GM23338 (cell line): ENCODE measurements around the gene DOCK4. TPM values are rescaled to one million over a fixed set of nuclear protein-coding genes. Genes with fewer than 3 reads are reported as not detected.

Experiments
- ATAC-seq: fragments of 200-7000 bp; cut with Tn5 transposase; 3 replicates; pipeline ENCODE4 v1.9.1; 2020
- DNase-seq: peaks from one replicate; pipeline ENCODE4 v3.0.0-alpha.2; 2015; ENCODE audit warnings: low spot score
- H2AFZ ChIP-seq: fragments of 200-600 bp; sonication (generic); 2 replicates; pipeline ENCODE4 v1.8.0; 2016; ENCODE audit warnings: antibody characterized with exemption, mild to moderate bottlenecking, moderate library complexity
- H3F3A ChIP-seq: fragments of 200-600 bp; sonication (generic); replicated peaks from 2 replicates; pipeline ENCODE4 v1.8.0; 2017; ENCODE audit warnings: antibody characterized with exemption, mixed run types, low read depth
- H3K27ac ChIP-seq: fragments of 200-600 bp; sonication (generic); 2 replicates; pipeline ENCODE4 v1.6.1; 2016; ENCODE audit warnings: low read depth
- H3K27me3 ChIP-seq: fragments of 200-600 bp; sonication (generic); 2 replicates; pipeline ENCODE4 v1.8.0; 2016; ENCODE audit warnings: mild to moderate bottlenecking, mixed run types, moderate library complexity; ENCODE audit not compliant: insufficient read depth
- H3K36me3 ChIP-seq: fragments of 200-600 bp; sonication (generic); 2 replicates; pipeline ENCODE4 v1.8.0; 2016; ENCODE audit warnings: mild to moderate bottlenecking; ENCODE audit not compliant: insufficient read depth
- H3K4me1 ChIP-seq: fragments of 200-600 bp; sonication (generic); 2 replicates; pipeline ENCODE4 v1.8.0; 2016; ENCODE audit warnings: mild to moderate bottlenecking, moderate library complexity; ENCODE audit not compliant: insufficient read depth
- H3K4me2 ChIP-seq: fragments of 200-600 bp; sonication (generic); 2 replicates; pipeline ENCODE4 v1.7.1; 2017; ENCODE audit warnings: mixed run types
- H3K4me3 ChIP-seq: fragments of 200-600 bp; sonication (generic); 2 replicates; pipeline ENCODE4 v1.6.1; 2016; ENCODE audit warnings: mixed run types
- H3K79me2 ChIP-seq: fragments of 200-600 bp; sonication (generic); replicated peaks from 2 replicates; pipeline ENCODE4 v1.8.0; 2017; ENCODE audit warnings: mild to moderate bottlenecking; ENCODE audit not compliant: insufficient read depth
- H3K9me2 ChIP-seq: fragments of 200-600 bp; sonication (generic); 2 replicates; pipeline ENCODE4 v1.8.0; 2017; ENCODE audit not compliant: insufficient read depth
- H4K20me1 ChIP-seq: fragments of 200-600 bp; sonication (generic); replicated peaks from 2 replicates; pipeline ENCODE4 v1.8.0; 2017; ENCODE audit warnings: mild to moderate bottlenecking; ENCODE audit not compliant: insufficient read depth
- H3K27ac Mint-ChIP-seq: 2 replicates; pipeline ENCODE4 v1.8.0; 2020; ENCODE audit warnings: inconsistent platforms, mild to moderate bottlenecking, moderate library complexity, mixed read lengths
- H3K27me3 Mint-ChIP-seq: 3 replicates; pipeline ENCODE4 v1.8.0; 2022; ENCODE audit warnings: low read depth, mild to moderate bottlenecking, moderate library complexity, mixed read lengths, inconsistent platforms; ENCODE audit not compliant: insufficient read depth, poor library complexity
- H3K36me3 Mint-ChIP-seq: 3 replicates; pipeline ENCODE4 v1.8.0; 2021; ENCODE audit warnings: low read depth, mild to moderate bottlenecking, inconsistent platforms, moderate library complexity, mixed read lengths
- H3K4me1 Mint-ChIP-seq: 3 replicates; pipeline ENCODE4 v1.8.0; 2020; ENCODE audit warnings: mild to moderate bottlenecking, inconsistent platforms, mixed read lengths
- H3K4me3 Mint-ChIP-seq: 3 replicates; pipeline ENCODE4 v1.8.0; 2021; ENCODE audit warnings: moderate library complexity, mild to moderate bottlenecking, inconsistent platforms, mixed read lengths
- H3K9me3 Mint-ChIP-seq: 3 replicates; pipeline ENCODE4 v1.8.0; 2020; ENCODE audit warnings: moderate library complexity, mild to moderate bottlenecking, inconsistent platforms, mixed read lengths
- CREB1 ChIP-seq: fragments of 250-450 bp; sonication (Bioruptor Pico); IDR thresholded peaks from 2 replicates; pipeline ENCODE4 v1.5.0; 2020; ENCODE audit warnings: low read depth, mild to moderate bottlenecking, moderate library complexity
- EZH2 ChIP-seq: fragments of 200-600 bp; sonication (generic); IDR thresholded peaks from one replicate; pipeline ENCODE4 v1.8.0; 2017; ENCODE audit warnings: antibody characterized with exemption, mild to moderate bottlenecking, low read depth; ENCODE audit not compliant: unreplicated experiment
- EZH2phosphoT487 ChIP-seq: fragments of 200-600 bp; sonication (generic); IDR thresholded peaks from one replicate; pipeline ENCODE4 v1.8.1; 2018; ENCODE audit warnings: antibody characterized with exemption; ENCODE audit not compliant: unreplicated experiment
- JUNB ChIP-seq: IDR thresholded peaks from one replicate; pipeline ENCODE4 v1.6.1; 2016; ENCODE audit warnings: antibody characterized with exemption; ENCODE audit not compliant: unreplicated experiment
- POLR2AphosphoS5 ChIP-seq: IDR thresholded peaks from 2 replicates; pipeline ENCODE4 v1.6.1; 2016; ENCODE audit warnings: antibody characterized with exemption, low read depth
- STAT1 ChIP-seq: IDR thresholded peaks from one replicate; pipeline ENCODE4 v1.6.1; 2016; ENCODE audit warnings: antibody characterized with exemption; ENCODE audit not compliant: unreplicated experiment
- ZNF331 ChIP-seq: fragments of 250-450 bp; sonication (Bioruptor Pico); IDR thresholded peaks from 2 replicates; pipeline ENCODE4 v1.5.0; 2020; ENCODE audit warnings: low read depth, mild to moderate bottlenecking, moderate library complexity
- polyA plus RNA-seq: library from polyadenylated mRNA; unstranded; fragments of >200 nt; fragmentation: Nextera tagmentation; extraction: Ambion mirVana; gene quantifications from 2 replicates; pipeline ENCODE4 v1.2.1, GENCODE V29; 2016
- total RNA-seq: library from RNA; depleted of rRNA; stranded (reverse); fragments of >200 nt; shearing (Covaris generic); gene quantifications from 2 replicates; pipeline ENCODE4 v1.2.3, GENCODE V29; 2014
- TF ChIP-seq, protein P1 (sequence below): fragments of 250-450 bp; sonication (Bioruptor Pico); IDR thresholded peaks from 2 replicates; pipeline ENCODE4 v1.5.0; 2020; ENCODE audit warnings: mild to moderate bottlenecking, moderate library complexity
- TF ChIP-seq, protein P2 (sequence below): IDR thresholded peaks from 2 replicates; pipeline ENCODE4 v1.6.1; 2016; ENCODE audit warnings: antibody characterized with exemption
- TF ChIP-seq, protein P3 (sequence below): IDR thresholded peaks from one replicate; pipeline ENCODE4 v1.6.1; 2018; ENCODE audit warnings: antibody characterized with exemption; ENCODE audit not compliant: unreplicated experiment
- TF ChIP-seq, protein P4 (sequence below), 2 experiments: fragments of 200-600 bp in 1 of 2; sonication (generic) in 1 of 2; conservative IDR thresholded peaks; 2 replicates each; pipeline versions ENCODE4 v1.5.1 to v1.6.1; 2016 to 2017; ENCODE audit warnings: antibody characterized with exemption in 2 of 2, low read depth in 2 of 2, mild to moderate bottlenecking in 2 of 2, moderate library complexity in 1 of 2

Gene DOCK4
- total and polyA plus RNA-seq, 2 experiments from 2014 or later, result 6.3 to 33.8 TPM

DNA sequence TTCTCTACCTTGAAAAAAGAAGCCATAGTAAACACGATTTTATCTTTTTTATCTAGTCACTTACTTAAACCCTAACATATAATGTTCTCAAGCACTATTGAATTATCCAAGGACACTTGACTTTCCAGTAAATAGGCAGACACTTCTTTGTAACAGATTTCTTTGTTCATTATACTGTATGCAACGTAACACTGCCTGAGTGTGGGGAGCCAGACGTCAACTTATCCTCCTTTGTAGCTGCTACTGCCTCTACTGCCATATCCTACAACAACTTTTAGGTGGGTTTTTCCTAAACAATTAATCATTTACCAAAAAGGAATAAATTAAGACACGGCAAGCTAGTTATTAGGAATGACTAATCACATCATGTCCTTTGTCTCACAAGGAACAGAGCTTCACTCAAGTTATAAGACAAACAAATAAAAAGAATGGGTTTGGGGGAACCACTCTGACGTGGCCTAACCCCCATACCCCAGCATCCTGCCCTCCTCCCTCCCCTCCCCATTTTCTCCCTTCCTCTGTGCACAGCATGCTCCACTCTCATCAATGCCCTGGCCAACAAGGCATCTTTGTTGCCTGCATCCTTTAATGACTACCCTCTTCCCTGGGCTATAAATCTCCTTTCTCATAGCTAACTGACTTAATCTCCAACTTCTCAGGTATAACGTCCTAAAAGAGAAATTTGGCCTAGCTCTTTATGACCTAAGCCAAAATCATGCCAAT is 43.3 kb downstream of the DOCK4 start:
- Histone ChIP-seq H3K79me2 (peaks cover 65% of the 10 kb centered on the region), H3K4me2 (peak overlapping the region; percentile 52), H3K27me3 (no peaks in the 10 kb centered on the region), H3K36me3 (no peaks in the 10 kb centered on the region), H2AFZ (no peak overlapping the region), H3K4me3 (no peak overlapping the region), H3F3A (no peaks in the 10 kb centered on the region), H3K9me2 (no peaks in the 10 kb centered on the region), H3K4me1 (peaks cover 40% of the 10 kb centered on the region), H4K20me1 (no peaks in the 10 kb centered on the region), H3K27ac (peak overlapping the region; percentile 78)
- TF ChIP-seq JUNB, result no peak
- no peak for TF ChIP-seq EZH2
- TF ChIP-seq EZH2phosphoT487, result no peak
- TF ChIP-seq, protein P1, sequence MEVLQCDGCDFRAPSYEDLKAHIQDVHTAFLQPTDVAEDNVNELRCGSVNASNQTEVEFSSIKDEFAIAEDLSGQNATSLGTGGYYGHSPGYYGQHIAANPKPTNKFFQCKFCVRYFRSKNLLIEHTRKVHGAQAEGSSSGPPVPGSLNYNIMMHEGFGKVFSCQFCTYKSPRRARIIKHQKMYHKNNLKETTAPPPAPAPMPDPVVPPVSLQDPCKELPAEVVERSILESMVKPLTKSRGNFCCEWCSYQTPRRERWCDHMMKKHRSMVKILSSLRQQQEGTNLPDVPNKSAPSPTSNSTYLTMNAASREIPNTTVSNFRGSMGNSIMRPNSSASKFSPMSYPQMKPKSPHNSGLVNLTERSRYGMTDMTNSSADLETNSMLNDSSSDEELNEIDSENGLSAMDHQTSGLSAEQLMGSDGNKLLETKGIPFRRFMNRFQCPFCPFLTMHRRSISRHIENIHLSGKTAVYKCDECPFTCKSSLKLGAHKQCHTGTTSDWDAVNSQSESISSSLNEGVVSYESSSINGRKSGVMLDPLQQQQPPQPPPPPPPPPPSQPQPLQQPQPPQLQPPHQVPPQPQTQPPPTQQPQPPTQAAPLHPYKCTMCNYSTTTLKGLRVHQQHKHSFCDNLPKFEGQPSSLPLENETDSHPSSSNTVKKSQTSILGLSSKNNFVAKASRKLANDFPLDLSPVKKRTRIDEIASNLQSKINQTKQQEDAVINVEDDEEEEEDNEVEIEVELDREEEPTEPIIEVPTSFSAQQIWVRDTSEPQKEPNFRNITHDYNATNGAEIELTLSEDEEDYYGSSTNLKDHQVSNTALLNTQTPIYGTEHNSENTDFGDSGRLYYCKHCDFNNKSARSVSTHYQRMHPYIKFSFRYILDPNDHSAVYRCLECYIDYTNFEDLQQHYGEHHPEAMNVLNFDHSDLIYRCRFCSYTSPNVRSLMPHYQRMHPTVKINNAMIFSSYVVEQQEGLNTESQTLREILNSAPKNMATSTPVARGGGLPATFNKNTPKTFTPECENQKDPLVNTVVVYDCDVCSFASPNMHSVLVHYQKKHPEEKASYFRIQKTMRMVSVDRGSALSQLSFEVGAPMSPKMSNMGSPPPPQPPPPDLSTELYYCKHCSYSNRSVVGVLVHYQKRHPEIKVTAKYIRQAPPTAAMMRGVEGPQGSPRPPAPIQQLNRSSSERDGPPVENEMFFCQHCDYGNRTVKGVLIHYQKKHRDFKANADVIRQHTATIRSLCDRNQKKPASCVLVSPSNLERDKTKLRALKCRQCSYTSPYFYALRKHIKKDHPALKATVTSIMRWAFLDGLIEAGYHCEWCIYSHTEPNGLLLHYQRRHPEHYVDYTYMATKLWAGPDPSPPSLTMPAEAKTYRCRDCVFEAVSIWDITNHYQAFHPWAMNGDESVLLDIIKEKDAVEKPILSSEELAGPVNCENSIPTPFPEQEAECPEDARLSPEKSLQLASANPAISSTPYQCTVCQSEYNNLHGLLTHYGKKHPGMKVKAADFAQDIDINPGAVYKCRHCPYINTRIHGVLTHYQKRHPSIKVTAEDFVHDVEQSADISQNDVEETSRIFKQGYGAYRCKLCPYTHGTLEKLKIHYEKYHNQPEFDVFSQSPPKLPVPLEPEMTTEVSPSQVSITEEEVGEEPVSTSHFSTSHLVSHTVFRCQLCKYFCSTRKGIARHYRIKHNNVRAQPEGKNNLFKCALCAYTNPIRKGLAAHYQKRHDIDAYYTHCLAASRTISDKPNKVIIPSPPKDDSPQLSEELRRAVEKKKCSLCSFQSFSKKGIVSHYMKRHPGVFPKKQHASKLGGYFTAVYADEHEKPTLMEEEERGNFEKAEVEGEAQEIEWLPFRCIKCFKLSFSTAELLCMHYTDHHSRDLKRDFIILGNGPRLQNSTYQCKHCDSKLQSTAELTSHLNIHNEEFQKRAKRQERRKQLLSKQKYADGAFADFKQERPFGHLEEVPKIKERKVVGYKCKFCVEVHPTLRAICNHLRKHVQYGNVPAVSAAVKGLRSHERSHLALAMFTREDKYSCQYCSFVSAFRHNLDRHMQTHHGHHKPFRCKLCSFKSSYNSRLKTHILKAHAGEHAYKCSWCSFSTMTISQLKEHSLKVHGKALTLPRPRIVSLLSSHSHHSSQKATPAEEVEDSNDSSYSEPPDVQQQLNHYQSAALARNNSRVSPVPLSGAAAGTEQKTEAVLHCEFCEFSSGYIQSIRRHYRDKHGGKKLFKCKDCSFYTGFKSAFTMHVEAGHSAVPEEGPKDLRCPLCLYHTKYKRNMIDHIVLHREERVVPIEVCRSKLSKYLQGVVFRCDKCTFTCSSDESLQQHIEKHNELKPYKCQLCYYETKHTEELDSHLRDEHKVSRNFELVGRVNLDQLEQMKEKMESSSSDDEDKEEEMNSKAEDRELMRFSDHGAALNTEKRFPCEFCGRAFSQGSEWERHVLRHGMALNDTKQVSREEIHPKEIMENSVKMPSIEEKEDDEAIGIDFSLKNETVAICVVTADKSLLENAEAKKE (CRISPR knock-in tag), result no peak
- no peak for TF ChIP-seq STAT1
- TF ChIP-seq, protein P2, sequence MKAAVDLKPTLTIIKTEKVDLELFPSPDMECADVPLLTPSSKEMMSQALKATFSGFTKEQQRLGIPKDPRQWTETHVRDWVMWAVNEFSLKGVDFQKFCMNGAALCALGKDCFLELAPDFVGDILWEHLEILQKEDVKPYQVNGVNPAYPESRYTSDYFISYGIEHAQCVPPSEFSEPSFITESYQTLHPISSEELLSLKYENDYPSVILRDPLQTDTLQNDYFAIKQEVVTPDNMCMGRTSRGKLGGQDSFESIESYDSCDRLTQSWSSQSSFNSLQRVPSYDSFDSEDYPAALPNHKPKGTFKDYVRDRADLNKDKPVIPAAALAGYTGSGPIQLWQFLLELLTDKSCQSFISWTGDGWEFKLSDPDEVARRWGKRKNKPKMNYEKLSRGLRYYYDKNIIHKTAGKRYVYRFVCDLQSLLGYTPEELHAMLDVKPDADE, result no peak
- no peak for TF ChIP-seq CREB1 (CRISPR knock-in tag)
- no peak for TF ChIP-seq ZNF331 (CRISPR knock-in tag)
- TF ChIP-seq POLR2AphosphoS5, result no peak
- TF ChIP-seq, protein P3, sequence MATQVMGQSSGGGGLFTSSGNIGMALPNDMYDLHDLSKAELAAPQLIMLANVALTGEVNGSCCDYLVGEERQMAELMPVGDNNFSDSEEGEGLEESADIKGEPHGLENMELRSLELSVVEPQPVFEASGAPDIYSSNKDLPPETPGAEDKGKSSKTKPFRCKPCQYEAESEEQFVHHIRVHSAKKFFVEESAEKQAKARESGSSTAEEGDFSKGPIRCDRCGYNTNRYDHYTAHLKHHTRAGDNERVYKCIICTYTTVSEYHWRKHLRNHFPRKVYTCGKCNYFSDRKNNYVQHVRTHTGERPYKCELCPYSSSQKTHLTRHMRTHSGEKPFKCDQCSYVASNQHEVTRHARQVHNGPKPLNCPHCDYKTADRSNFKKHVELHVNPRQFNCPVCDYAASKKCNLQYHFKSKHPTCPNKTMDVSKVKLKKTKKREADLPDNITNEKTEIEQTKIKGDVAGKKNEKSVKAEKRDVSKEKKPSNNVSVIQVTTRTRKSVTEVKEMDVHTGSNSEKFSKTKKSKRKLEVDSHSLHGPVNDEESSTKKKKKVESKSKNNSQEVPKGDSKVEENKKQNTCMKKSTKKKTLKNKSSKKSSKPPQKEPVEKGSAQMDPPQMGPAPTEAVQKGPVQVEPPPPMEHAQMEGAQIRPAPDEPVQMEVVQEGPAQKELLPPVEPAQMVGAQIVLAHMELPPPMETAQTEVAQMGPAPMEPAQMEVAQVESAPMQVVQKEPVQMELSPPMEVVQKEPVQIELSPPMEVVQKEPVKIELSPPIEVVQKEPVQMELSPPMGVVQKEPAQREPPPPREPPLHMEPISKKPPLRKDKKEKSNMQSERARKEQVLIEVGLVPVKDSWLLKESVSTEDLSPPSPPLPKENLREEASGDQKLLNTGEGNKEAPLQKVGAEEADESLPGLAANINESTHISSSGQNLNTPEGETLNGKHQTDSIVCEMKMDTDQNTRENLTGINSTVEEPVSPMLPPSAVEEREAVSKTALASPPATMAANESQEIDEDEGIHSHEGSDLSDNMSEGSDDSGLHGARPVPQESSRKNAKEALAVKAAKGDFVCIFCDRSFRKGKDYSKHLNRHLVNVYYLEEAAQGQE, result no peak
- TF ChIP-seq, protein P4, sequence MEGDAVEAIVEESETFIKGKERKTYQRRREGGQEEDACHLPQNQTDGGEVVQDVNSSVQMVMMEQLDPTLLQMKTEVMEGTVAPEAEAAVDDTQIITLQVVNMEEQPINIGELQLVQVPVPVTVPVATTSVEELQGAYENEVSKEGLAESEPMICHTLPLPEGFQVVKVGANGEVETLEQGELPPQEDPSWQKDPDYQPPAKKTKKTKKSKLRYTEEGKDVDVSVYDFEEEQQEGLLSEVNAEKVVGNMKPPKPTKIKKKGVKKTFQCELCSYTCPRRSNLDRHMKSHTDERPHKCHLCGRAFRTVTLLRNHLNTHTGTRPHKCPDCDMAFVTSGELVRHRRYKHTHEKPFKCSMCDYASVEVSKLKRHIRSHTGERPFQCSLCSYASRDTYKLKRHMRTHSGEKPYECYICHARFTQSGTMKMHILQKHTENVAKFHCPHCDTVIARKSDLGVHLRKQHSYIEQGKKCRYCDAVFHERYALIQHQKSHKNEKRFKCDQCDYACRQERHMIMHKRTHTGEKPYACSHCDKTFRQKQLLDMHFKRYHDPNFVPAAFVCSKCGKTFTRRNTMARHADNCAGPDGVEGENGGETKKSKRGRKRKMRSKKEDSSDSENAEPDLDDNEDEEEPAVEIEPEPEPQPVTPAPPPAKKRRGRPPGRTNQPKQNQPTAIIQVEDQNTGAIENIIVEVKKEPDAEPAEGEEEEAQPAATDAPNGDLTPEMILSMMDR (conservative IDR thresholded peaks at IDR 0.05; ENCODE audit: low read depth in 2 of 2), result no peak
- Mint-ChIP-seq H3K27me3 (peaks cover 6% of the 10 kb centered on the region), H3K36me3 (no peaks in the 10 kb centered on the region), H3K4me3 (peak overlapping the region; percentile 5; the same call in 1 of the 3 replicates), H3K9me3 (no peaks in the 10 kb centered on the region), H3K27ac (peak overlapping the region; percentile 87), H3K4me1 (peaks cover 66% of the 10 kb centered on the region)
- DNase-seq (no peak), ATAC-seq (peak; percentile 20)
